Measurements from ENCODE around the gene CLEC2D. TPM values are rescaled to one million over a fixed set of nuclear protein-coding genes. Genes with fewer than 3 reads are reported as not detected.
A peak's percentile ranks its signal among the peaks of the same experiment; 100 is the strongest.

The CLEC2D gene
- total and polyA plus RNA-seq, 10 of the 15 experiments (the other 5 are each of a cell fraction or from before 2014, with no cell fraction given), result 4.6 to 29.8 (median 16.0) TPM

- POLR2A ChIA-PET, result no interaction called here
- H3K36me3 ChIP-seq (ENCODE audit: control insufficient read depth in 2 of 2, insufficient read depth in 2 of 2, low read length in 1 of 2), result no peaks in the 10 kb centered on the region
- no peak overlapping the region for H2AFZ ChIP-seq (ENCODE audit: control insufficient read depth, low read depth, low read length)
- RAD21 ChIA-PET (ENCODE audit: unreplicated experiment), result interaction anchor here (1.0 to 2.8 kb wide), 3 partner anchors 10 to 93 kb away, joined by 3 to 16 read pairs (median 4); no protein-coding TSS in a partner anchor
- peak overlapping the region; percentile 84 for H3K27ac ChIP-seq (ENCODE audit: control insufficient read depth, insufficient read depth)
- H3K9me3 ChIP-seq (replicated peaks; ENCODE audit: control insufficient read depth, insufficient read depth, low read length), result no peaks in the 10 kb centered on the region
- no peaks in the 10 kb centered on the region for H3K27me3 ChIP-seq (replicated peaks in 1 of 2; ENCODE audit: control insufficient read depth in 2 of 2, insufficient read depth in 2 of 2, low read length in 1 of 2)
- peak overlapping the region; percentile 49 for H3K4me2 ChIP-seq (ENCODE audit: control insufficient read depth, insufficient read depth)
- BruUV-seq (replicated peaks), result no TSS peak
- no peaks in the 10 kb centered on the region for H4K20me1 ChIP-seq (ENCODE audit: control insufficient read depth, insufficient read depth)
- DNase-seq (ENCODE audit: low read depth, low spot score) (no peak), FAIRE-seq (peak; percentile 62), ATAC-seq (peak; percentile 73)
- in situ Hi-C loops (cut with MboI) (loop anchor here (5.0 kb wide), 1 partner anchor 84 kb away; no protein-coding TSS in a partner anchor), intact Hi-C loops (cut with micrococcal nuclease; ENCODE audit: unreplicated experiment) (no loop called here)
- H3K79me2 ChIP-seq (ENCODE audit: control insufficient read depth, insufficient read depth, low read length), result peaks cover 68% of the 10 kb centered on the region
- SMC1A ChIA-PET (ENCODE audit: uncharacterized antibody, unreplicated experiment), result interaction anchor here (1.5 kb wide), 1 partner anchor 11 kb away, joined by 5 read pairs; no protein-coding TSS in a partner anchor
- H3K9ac ChIP-seq (ENCODE audit: control insufficient read depth, insufficient read depth, low read length), result peak overlapping the region; percentile 82
- peak overlapping the region; percentile 80 for H3K4me3 ChIP-seq
- CTCF ChIA-PET, result interaction anchor here (1.0 to 2.8 kb wide), 3 partner anchors 11 to 44 kb away, joined by 3 to 25 read pairs (median 4); no protein-coding TSS in a partner anchor
- 14% methylated on average over 2 of the region's 2 CpGs for WGBS (ENCODE audit: insufficient coverage, insufficient replicate concordance, low lambda C conversion rate, missing lambda C conversion rate)
- H3K4me1 ChIP-seq (ENCODE audit: control insufficient read depth, insufficient read depth, low read length), result peaks cover 7% of the 10 kb centered on the region; the same call in 1 of the 2 replicates
- TF ChIP-seq SUZ12 (IDR thresholded peaks at IDR 0.05; ENCODE audit: unreplicated experiment) (no peak), SRF (IDR thresholded peaks at IDR 0.05; ENCODE audit: low read depth in 2 of 2, low read length in 2 of 2) (no peak), MAX (IDR thresholded peaks at IDR 0.05; ENCODE audit: low read depth, low read length) (no peak), CBX5 (IDR thresholded peaks at IDR 0.05; ENCODE audit: low read depth) (no peak), ATF7 (IDR thresholded peaks at IDR 0.05; ENCODE audit: low read depth) (no peak), IRF4 (IDR thresholded peaks at IDR 0.05; ENCODE audit: low read depth, low read length) (no peak), JUNB (IDR thresholded peaks at IDR 0.05) (no peak), FOXM1 (IDR thresholded peaks at IDR 0.05; ENCODE audit: low read depth, low read length) (peak; percentile 74), CREM (IDR thresholded peaks at IDR 0.05; ENCODE audit: low read depth) (no peak), MXI1 (IDR thresholded peaks at IDR 0.05; ENCODE audit: low read depth, low read length) (no peak), RBBP5 (conservative IDR thresholded peaks at IDR 0.05) (no peak), BMI1 (IDR thresholded peaks at IDR 0.05; ENCODE audit: borderline replicate concordance) (0 out of 2 replicates have a peak, but pooled peaks have one; percentile 20), BCL11A (IDR thresholded peaks at IDR 0.05; ENCODE audit: low read depth, low read length) (no peak), SPI1 (IDR thresholded peaks at IDR 0.05; ENCODE audit: borderline replicate concordance, insufficient read depth, low read depth, low read length) (peak; percentile 56; the same call in 1 of the 2 replicates), ZNF687 (IDR thresholded peaks at IDR 0.05) (no peak), ZNF622 (IDR thresholded peaks at IDR 0.05) (no peak), CREB1 (IDR thresholded peaks at IDR 0.05; ENCODE audit: low read depth) (0 out of 2 replicates have a peak, but pooled peaks have one; percentile 11), STAT1 (conservative IDR thresholded peaks at IDR 0.05) (no peak), ETV6 (conservative IDR thresholded peaks at IDR 0.05 in 1 of 2, IDR thresholded peaks at IDR 0.05 in 1 of 2; ENCODE audit: borderline replicate concordance in 1 of 2, low read depth in 1 of 2) (no peak), SP1 (IDR thresholded peaks at IDR 0.05; ENCODE audit: low read depth, low read length) (no peak), PKNOX1 (IDR thresholded peaks at IDR 0.05) (0 out of 2 replicates have a peak, but pooled peaks have one; percentile 3), HCFC1 (IDR thresholded peaks at IDR 0.05; ENCODE audit: low read length) (no peak), SMAD5 (IDR thresholded peaks at IDR 0.05; ENCODE audit: low read depth) (no peak)
These were observed 62.3 kb downstream of the CLEC2D start for GRCh38 chr12:9731797-9732196.

All from GM12878 (cell line).